HS-27A (cell line): ENCODE results near the gene GAP43.

Experiments used
- DNase-seq: peaks from one replicate; pipeline ENCODE4 v3.0.0-alpha.2; 2012; ENCODE audit warnings: low read depth, missing footprints

GAP43 gene

DNA sequence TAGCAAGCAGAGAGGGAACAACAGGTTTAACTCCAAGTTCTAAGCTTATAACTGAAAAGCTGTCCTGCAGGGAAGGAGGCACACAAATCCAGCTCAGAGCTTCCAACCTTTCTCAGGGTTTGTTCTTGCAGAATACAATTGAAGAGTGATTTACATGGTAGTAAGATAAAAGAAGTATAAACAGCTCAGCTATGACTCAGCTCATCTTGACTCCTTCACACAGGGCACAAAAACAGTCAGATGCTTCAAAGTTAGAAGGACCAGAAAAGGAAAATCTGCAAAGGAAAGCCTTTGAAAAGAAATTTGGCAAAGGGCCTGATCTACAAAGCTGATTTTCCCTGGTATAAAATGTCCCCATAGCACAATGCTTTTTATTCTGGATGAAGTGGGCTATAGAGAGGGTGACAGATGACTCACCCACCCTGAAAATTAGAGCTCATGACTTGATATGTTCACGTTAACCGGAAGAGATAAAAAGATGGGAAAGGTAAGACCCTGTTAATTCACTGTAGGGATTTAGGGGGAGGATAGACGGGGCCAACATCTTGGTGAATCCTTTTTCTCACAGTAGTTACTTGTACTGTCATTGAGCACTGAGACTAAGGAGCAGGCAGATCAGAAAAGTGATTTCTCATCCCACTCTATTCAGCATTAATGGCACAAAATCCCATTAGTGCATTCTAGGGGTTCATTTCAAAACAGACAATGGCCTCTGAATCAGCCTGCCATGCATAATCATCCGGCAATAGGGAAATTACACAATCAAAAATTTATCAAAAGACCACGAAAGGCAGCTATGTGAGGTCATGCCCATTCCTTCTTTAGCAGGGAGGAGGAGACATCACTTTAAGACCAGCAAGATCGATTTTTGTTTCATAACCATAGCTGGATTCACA is 143.5 kb downstream of the GAP43 start:
- DNase-seq: no peak

DNA sequence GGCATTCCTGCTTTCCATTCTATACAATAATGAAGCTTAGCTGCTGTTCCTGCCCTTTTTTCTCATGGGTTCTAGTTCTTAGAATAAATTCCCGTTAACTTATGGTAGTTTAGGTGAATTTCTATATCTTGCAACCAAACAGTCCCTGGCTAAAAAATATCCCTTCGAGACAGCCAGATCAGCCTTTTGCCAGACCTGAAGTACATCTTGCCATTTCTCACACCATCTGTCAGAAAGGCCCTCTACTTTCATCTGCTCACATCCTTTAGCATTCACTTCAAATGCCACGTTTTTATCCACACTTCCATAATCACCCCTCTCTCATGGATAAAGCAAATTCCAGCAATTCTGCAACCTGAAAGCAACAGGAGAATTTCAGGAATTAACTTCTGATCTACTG is 145.4 kb downstream of the GAP43 start:
- no peak for DNase-seq
